Measurements from ENCODE around the gene EFCAB14.
"Not testable (repeated sequence)": the region's sequence is repeated elsewhere in the genome, so short reads cannot be mapped to it uniquely, and the experiment has no call there.

EFCAB14 gene

DNA sequence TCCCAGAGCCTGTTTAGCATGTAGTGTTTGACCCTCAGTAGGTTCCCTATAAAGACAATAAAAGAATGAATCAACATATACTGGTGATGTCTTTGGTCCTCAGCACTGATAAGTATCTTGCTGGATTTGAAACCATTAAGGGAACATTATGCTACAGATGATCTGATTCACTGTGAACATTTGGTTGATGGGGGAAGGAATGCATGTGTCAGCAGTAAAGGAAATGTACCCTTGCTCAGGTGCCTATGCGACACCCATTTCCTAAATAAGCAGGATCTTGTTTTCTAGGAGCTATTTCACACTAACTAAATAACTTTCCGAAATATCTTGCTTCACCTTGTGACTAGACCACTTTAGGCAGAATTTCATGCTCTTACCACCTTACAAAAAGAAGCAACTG lies 34.2 kb downstream of the EFCAB14 start:
- DNase-seq (ENCODE audit: low read depth in 2 of 2) = no peak

GRCh38 chr1:46682064-46682463 lies 36.9 kb downstream of the EFCAB14 start:
- DNase-seq (ENCODE audit: low read depth in 2 of 2) = no peak

GRCh38 chr1:46681333-46682034 lies 37.4 kb downstream of the EFCAB14 start:
- no peak for DNase-seq (ENCODE audit: low read depth in 2 of 2)

- DNase-seq (ENCODE audit: low read depth in 2 of 2) = no peak
Measured at GRCh38 chr1:46679789-46680573, 38.9 kb downstream of the EFCAB14 start.

GRCh38 chr1:46677339-46677738 lies 41.6 kb downstream of the EFCAB14 start:
- no peak for DNase-seq (ENCODE audit: low read depth in 2 of 2)

- DNase-seq (ENCODE audit: low read depth in 2 of 2) = no peak
Measured at GRCh38 chr1:46676531-46676930, 42.4 kb downstream of the EFCAB14 start.

GRCh38 chr1:46675549-46676314 lies 43.2 kb downstream of the EFCAB14 start:
- no peak for DNase-seq (ENCODE audit: low read depth in 2 of 2)

GRCh38 chr1:46673749-46674182 lies 45.1 kb downstream of the EFCAB14 start:
- no peak for DNase-seq (ENCODE audit: low read depth in 2 of 2)

DNA sequence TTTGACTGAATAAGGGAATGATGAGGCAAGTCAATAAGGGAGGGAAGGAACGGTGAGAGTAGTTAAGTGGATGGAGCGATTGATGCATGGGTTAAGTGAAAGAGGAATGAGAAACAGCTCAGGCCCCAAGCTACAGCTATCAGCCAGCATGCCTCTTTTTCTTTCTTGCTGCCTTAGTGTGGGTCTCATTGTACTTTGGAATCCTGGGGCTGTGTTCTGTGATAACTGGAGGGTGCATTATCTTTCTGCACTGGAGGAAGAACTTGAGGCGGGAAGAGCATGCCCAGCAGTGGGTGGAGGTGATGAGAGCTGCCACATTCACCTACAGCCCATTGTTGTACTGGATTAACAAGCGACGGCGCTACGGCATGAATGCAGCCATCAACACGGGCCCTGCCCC lies 46.2 kb downstream of the EFCAB14 start:
- DNase-seq (ENCODE audit: low read depth in 2 of 2) = no peak

- no peak for DNase-seq (ENCODE audit: low read depth in 2 of 2)
Measured at GRCh38 chr1:46671554-46671953, 47.4 kb downstream of the EFCAB14 start, which contains the start of gene TEX38. TSS of gene TEX38 (plus strand) at chr1:46671854. CDS start at chr1:46671935, 81 bp downstream.

DNA sequence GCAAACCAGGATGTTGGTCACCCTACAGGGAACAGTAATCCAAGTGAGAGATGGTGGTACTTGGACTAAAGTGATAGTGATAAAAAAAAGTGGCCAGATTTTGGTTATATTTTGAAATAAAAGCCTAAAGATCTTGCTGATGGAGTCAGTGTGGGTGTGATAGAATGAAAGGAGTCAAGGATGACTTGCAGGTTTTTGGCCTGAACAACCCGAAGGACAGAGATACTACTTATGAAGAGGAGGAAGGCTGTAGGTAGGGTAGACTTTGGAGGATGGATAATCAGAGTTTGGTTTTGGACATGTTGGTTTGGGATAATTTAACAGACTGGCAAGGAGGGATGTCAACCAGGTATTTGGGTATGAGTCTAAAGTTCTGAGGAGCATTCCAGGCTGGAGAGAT lies 48.8 kb downstream of the EFCAB14 start:
- no peak for DNase-seq (ENCODE audit: low read depth in 2 of 2)

DNA sequence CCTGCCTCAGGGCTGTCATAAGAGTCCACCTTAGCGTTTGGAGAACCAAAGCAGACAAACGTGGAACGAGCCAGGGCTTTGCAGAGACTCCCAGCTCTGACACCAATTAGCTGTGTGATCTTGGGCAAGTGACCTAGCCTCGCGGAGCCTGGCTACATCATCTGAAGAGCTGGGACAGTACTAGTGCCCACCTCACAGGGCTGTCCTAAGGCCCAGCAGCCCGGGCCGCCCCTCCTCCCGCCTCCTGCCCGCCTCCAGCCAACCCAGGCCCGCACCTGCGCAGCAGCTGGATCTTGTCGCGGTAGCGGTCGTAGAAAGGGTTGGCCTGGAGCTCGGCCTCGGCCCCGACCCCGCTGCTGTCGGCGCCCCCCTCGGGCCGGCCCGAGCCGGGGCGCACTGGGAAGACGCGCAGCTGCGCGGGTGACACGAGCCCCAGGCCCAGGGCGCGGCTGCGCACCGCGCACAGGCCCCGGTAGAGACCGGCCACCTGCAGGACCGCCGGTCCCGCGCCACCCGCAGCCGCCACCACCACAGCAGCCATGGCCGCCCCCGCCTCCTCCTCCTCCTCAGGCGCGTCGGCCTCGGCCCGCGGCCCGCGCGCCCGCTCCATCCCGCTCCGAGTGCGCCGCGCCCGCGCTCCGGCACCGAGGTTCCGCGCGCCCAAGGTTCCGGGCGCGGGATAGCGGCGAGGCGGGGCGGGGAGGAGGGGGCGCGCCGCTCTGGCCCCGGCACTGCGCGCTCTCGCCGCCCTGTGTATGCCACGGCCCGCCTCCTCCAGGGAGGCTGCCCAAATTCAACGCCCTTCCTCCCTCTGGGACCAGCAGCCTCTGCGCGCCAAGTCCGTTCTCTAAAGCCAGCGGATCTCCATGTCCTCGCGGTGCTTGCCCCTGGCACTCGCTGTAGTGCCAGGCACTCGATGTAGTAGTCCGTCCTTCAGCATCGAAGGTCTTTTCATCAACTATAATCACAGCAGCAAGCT lies 50.8 kb downstream of the EFCAB14 start, which contains the start of gene ATPAF1:
Gene ATPAF1, minus strand, starts transcription at position 583 of the 979 bp plus-strand sequence. Its CDS starts 42 bp downstream, at position 541.
- peak; percentile 13 to 25 for DNase-seq (ENCODE audit: low read depth in 2 of 2)

GRCh38 chr1:46665983-46666382 lies 52.9 kb downstream of the EFCAB14 start:
- DNase-seq (ENCODE audit: low read depth in 2 of 2) = no peak

- DNase-seq (ENCODE audit: low read depth in 2 of 2) = not testable (repeated sequence)
Measured at GRCh38 chr1:46662919-46663318, 56.0 kb downstream of the EFCAB14 start.

- not testable (repeated sequence) for DNase-seq (ENCODE audit: low read depth in 2 of 2)
Measured at GRCh38 chr1:46660116-46660515, 58.8 kb downstream of the EFCAB14 start.

DNA sequence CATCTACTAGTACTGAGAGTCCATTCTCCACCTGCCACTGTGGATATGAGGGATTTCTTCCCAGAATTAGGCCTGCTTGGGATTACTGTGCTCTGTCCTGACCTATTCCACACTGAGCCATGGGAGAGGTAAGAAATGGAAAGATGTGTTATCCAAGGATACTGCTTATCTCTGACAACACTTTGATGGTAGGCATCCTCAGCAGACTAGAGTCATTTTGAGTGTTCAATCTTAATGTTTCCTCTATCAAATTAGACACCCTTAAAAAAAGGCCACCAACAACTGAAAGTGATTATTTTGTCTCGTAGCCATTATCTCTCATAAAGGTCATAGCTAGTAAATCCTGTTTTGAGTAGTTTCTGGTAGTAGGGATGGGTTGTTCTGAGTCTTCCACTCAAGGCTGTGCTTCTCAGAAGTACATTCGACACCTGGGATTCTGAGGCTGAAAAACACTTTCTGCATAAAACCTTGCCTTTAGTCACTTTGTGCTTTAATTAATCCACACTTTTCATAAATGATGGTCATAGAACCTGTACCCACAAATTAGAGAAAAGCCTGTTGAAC lies 59.5 kb downstream of the EFCAB14 start:
- DNase-seq (ENCODE audit: low read depth in 2 of 2) = no peak

GRCh38 chr1:46657775-46658174 lies 61.1 kb downstream of the EFCAB14 start:
- no peak for DNase-seq (ENCODE audit: low read depth in 2 of 2)

DNA sequence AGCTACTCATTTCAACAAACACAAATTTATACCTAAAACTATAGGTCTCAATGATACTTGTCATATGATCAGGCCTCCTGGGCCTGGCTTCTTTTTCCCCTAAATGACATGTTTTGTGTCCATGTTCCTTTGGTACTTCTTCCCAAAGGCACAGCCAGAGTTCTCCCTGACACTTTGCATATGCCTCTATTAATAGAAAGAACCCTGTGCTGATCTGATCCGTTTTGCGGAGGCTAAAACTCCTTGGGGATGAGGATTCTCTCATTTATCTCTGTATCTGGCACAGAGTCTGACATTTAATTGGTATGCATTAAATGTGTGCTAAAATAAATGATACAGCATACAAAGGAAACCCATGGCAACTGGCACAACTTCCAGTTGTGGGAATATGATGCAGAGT lies 62.3 kb downstream of the EFCAB14 start:
- DNase-seq (ENCODE audit: low read depth in 2 of 2) = no peak

- no peak for DNase-seq (ENCODE audit: low read depth in 2 of 2)
Measured at GRCh38 chr1:46655848-46656247, 63.1 kb downstream of the EFCAB14 start.

- DNase-seq (ENCODE audit: low read depth in 2 of 2) = not testable (repeated sequence)
Measured at GRCh38 chr1:46654698-46655097, 64.2 kb downstream of the EFCAB14 start.

GRCh38 chr1:46654012-46654411 lies 64.9 kb downstream of the EFCAB14 start:
- no peak for DNase-seq (ENCODE audit: low read depth in 2 of 2)

Measured in activated CD8-positive, alpha-beta memory T cell treated with anti-CD3 and anti-CD28 coated beads for 4 hours (primary cell).